Ectodermal cell (in vitro differentiated cells): Measurements from ENCODE around the gene ADARB2.
A peak's percentile ranks its signal among the peaks of the same experiment; 100 is the strongest.

ENCODE experiments used
- H3K27ac ChIP-seq: 2 replicates; pipeline ENCODE4 v1.7.0; 2013; ENCODE audit warnings: mild to moderate bottlenecking, low read depth, low read length; ENCODE audit not compliant: insufficient read depth, poor library complexity, severe bottlenecking
- H3K27me3 ChIP-seq: 2 replicates; pipeline ENCODE4 v1.7.0; 2013; ENCODE audit warnings: mild to moderate bottlenecking, low read length; ENCODE audit not compliant: insufficient read depth, control insufficient read depth, poor library complexity, severe bottlenecking
- H3K36me3 ChIP-seq: one replicate; pipeline ENCODE4 v1.7.0; 2013; ENCODE audit warnings: low read length; ENCODE audit not compliant: control insufficient read depth, insufficient read depth
- H3K4me1 ChIP-seq: one replicate; pipeline ENCODE4 v1.7.0; 2013; ENCODE audit warnings: low read length; ENCODE audit not compliant: control insufficient read depth, insufficient read depth
- H3K4me3 ChIP-seq: 2 replicates; pipeline ENCODE4 v1.7.0; 2013; ENCODE audit warnings: low read depth, low read length, control low read depth; ENCODE audit not compliant: insufficient read depth
- H3K9me3 ChIP-seq: 2 replicates; pipeline ENCODE4 v1.7.0; 2013; ENCODE audit warnings: mild to moderate bottlenecking, low read length, moderate library complexity; ENCODE audit not compliant: control insufficient read depth
- WGBS, 2 experiments: methylation state at CpG; one replicate each; pipeline ENCODE4 v1.1.7; 2013; ENCODE audit warnings: missing lambda C conversion rate in 2 of 2; 5-methylcytosine and 5-hydroxymethylcytosine counted together

ADARB2 gene

DNA sequence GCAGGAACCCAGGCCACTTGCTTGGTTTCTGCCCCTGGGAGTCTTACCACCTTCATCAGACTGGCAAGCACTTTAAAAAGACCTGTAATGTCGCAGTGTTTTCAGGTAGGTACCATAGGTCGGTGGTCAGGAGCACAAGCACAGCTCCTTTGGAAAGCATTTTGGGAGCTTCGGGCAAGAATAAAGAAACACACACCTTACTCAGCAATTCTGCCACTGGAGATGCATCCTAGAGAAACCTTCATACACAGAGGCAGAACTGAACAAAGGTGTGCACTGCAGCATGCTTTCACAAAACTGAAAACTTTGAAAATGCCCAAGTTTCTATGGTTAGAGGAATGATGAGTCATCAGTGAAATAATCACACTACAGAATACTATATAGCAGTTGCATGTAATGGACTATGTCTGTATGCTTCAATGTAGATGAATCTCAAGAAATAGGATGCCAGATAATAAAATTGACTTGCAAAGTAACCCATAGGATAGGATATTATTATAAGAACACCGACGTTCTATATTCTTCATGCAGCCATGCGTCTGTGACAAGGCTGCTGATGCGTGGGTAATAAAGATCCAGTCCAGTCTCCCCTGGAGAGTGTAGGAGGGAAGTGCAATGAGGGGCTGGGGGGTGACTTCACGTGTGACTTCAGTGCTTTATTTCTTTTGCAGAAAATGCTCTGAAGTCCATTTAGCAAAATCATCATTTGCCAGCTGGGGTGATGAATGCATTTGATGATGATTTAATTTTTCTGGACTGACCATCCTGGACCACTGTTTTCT is 371.6 kb downstream of the ADARB2 start:
- Histone ChIP-seq H3K27me3 (no peaks in the 10 kb centered on the region), H3K4me1 (peaks cover 4% of the 10 kb centered on the region), H3K4me3 (no peak overlapping the region), H3K9me3 (no peaks in the 10 kb centered on the region), H3K36me3 (no peaks in the 10 kb centered on the region), H3K27ac (no peak overlapping the region)
- 84 to 86% methylated on average over 8 of the region's 8 CpGs for WGBS, 2 experiments

- Histone ChIP-seq H3K27ac (no peak overlapping the region), H3K4me3 (no peak overlapping the region), H3K27me3 (no peaks in the 10 kb centered on the region), H3K36me3 (no peaks in the 10 kb centered on the region), H3K9me3 (no peaks in the 10 kb centered on the region), H3K4me1 (peaks cover 14% of the 10 kb centered on the region)
- WGBS, 2 experiments: 86 to 89% methylated on average over 16 of the region's 16 CpGs
These were observed 373.0 kb downstream of the ADARB2 start for GRCh38 chr10:1364151-1364910.

- H3K27me3 ChIP-seq: no peaks in the 10 kb centered on the region
- 96 to 97% methylated on average over 63 of the region's 63 CpGs for WGBS, 2 experiments
These were observed 373.7 kb downstream of the ADARB2 start for GRCh38 chr10:1363446-1364121.

GRCh38 chr10:1362589-1363445 is 374.5 kb downstream of the ADARB2 start:
- Histone ChIP-seq H3K9me3 (no peaks in the 10 kb centered on the region), H3K27ac (no peak overlapping the region), H3K4me3 (no peak overlapping the region), H3K4me1 (peaks cover 10% of the 10 kb centered on the region), H3K36me3 (no peaks in the 10 kb centered on the region), H3K27me3 (no peaks in the 10 kb centered on the region)
- WGBS, 2 experiments: 95 to 97% methylated on average over 101 of the region's 101 CpGs

More at GRCh38 chr10:1363446-1364121, 373.7 kb downstream of the ADARB2 start:
- Histone ChIP-seq H3K9me3 (no peaks in the 10 kb centered on the region), H3K4me1 (peaks cover 12% of the 10 kb centered on the region), H3K27ac (no peak overlapping the region), H3K4me3 (no peak overlapping the region), H3K36me3 (no peaks in the 10 kb centered on the region)

GRCh38 chr10:1361411-1362105 is 375.8 kb downstream of the ADARB2 start:
- 87 to 89% methylated on average over 12 to 13 of the region's 13 CpGs for WGBS, 2 experiments
- H3K27ac ChIP-seq: no peak overlapping the region
- H3K4me3 ChIP-seq: no peak overlapping the region
- H3K36me3 ChIP-seq: no peaks in the 10 kb centered on the region
- H3K4me1 ChIP-seq: peaks cover 10% of the 10 kb centered on the region
- H3K27me3 ChIP-seq: no peaks in the 10 kb centered on the region
- no peaks in the 10 kb centered on the region for H3K9me3 ChIP-seq

DNA sequence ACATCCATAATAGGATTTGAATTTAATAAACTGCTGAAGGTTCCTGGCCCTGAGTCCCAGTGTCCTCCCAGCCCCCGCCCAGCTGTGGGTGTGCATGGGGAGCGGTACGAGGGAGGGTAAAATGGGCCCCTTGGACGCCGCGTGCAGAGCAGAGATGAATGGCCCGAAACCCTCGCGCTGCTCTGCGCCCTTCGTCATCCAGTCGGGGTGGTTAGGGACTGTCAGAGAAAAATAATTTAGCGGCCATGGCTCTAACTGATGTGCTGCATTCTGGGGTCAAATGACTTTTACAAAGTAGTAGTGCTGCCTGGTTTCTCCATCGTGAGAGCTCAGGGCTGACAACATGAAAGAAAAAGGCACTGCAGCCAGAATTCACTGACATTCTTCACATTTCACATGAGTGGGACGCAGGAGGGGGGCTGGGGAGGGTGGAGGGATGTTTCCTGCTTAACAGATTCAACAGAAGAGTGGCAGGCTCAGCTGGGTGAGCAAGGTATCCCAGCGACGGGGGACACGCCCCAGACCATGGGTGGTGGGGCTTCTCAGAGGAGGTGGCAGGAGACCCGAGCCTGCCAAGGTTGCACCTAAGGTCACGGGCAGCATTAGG is 376.7 kb downstream of the ADARB2 start:
- no peak overlapping the region for H3K4me3 ChIP-seq
- H3K27me3 ChIP-seq: no peaks in the 10 kb centered on the region
- H3K27ac ChIP-seq: peak overlapping the region; percentile 74
- H3K36me3 ChIP-seq: no peaks in the 10 kb centered on the region
- peaks cover 10% of the 10 kb centered on the region for H3K4me1 ChIP-seq
- H3K9me3 ChIP-seq: no peaks in the 10 kb centered on the region
- WGBS, 2 experiments: 40 to 44% methylated on average over 20 of the region's 20 CpGs

DNA sequence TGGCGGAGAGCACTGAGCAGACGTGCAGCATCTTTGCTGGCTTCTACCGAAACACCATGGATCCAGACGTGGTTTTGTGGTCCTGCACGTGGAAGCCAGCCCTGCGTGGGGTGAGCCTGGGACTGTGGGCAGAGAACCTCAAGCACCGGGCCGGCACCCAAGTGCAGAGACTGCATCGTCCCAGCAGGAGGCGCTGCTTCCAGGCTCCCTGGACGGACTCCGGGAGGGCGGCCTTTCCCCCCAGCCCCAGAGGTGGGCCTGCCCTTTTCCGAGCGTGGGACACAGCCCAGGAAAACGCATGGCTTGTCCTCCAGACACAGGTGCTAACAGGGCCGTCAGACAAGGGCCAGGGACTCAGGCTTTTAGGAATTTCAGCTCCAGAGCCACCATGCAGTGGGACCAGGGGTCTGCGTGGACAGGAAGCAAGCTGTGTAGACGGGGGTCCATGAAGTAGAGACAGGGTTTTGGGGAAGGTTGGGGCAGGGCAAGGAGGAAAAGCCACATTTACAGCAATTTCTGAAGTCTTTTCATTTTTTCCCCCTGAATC is 377.2 kb downstream of the ADARB2 start:
- no peaks in the 10 kb centered on the region for H3K27me3 ChIP-seq
- H3K9me3 ChIP-seq: no peaks in the 10 kb centered on the region
- no peaks in the 10 kb centered on the region for H3K36me3 ChIP-seq
- WGBS, 2 experiments: 78 to 80% methylated on average over 19 of the region's 19 CpGs
- H3K4me3 ChIP-seq: no peak overlapping the region
- peak overlapping the region; percentile 74 for H3K27ac ChIP-seq
- peaks cover 10% of the 10 kb centered on the region for H3K4me1 ChIP-seq

DNA sequence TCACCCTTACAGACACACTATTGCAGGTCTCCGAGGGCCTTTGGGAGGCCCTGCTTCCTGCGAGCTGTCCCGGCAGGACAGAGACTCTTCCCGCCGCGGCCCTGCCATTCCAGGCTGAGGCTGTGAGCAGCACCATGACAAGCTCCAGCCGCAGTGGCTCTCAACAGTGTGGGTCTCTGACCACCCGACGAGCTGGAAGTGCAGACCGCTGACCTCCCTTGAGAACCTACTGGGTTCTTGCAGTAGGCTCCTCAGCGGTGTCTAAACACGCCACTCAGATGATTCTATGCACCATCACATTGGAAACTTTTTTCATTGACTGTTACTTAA is 377.7 kb downstream of the ADARB2 start:
- Histone ChIP-seq H3K4me1 (peaks cover 10% of the 10 kb centered on the region), H3K4me3 (no peak overlapping the region), H3K27ac (no peak overlapping the region), H3K9me3 (no peaks in the 10 kb centered on the region), H3K36me3 (no peaks in the 10 kb centered on the region), H3K27me3 (no peaks in the 10 kb centered on the region)
- WGBS, 2 experiments: 90 to 91% methylated on average over 12 of the region's 12 CpGs
